PFSK-1 (cell line): ENCODE measurements around the gene AQP10.

Experiments used
- FOXP2 ChIP-seq: optimal IDR thresholded peaks from 2 replicates; pipeline ENCODE3; 2011; ENCODE audit warnings: borderline replicate concordance, control low read depth, inconsistent platforms; ENCODE audit not compliant: insufficient read depth; ENCODE audit errors: extremely low read length, extremely low read depth
- POLR2AphosphoS5 ChIP-seq: IDR thresholded peaks from 2 replicates; pipeline ENCODE4 v1.6.1; 2012; ENCODE audit warnings: low read depth, mild to moderate bottlenecking, control low read depth, low read length, moderate library complexity
- SIN3A ChIP-seq: IDR thresholded peaks from 2 replicates; pipeline ENCODE4 v1.6.1; 2012; ENCODE audit warnings: mild to moderate bottlenecking, low read length, moderate library complexity, borderline replicate concordance; ENCODE audit not compliant: insufficient read depth
- TAF1 ChIP-seq: IDR thresholded peaks from 2 replicates; pipeline ENCODE4 v1.6.1; 2012; ENCODE audit warnings: low read length, control low read depth, borderline replicate concordance; ENCODE audit not compliant: insufficient read depth
- TF ChIP-seq, protein P1 (sequence below), 2 experiments: IDR thresholded peaks; 2 replicates each; pipeline versions ENCODE4 v1.6.1 to v1.8.0; 2011 to 2012; ENCODE audit warnings: low read depth in 2 of 2, low read length in 2 of 2, control low read depth in 1 of 2, inconsistent platforms in 1 of 2, mild to moderate bottlenecking in 1 of 2, moderate library complexity in 1 of 2; ENCODE audit not compliant: insufficient read depth in 1 of 2

Gene AQP10

DNA sequence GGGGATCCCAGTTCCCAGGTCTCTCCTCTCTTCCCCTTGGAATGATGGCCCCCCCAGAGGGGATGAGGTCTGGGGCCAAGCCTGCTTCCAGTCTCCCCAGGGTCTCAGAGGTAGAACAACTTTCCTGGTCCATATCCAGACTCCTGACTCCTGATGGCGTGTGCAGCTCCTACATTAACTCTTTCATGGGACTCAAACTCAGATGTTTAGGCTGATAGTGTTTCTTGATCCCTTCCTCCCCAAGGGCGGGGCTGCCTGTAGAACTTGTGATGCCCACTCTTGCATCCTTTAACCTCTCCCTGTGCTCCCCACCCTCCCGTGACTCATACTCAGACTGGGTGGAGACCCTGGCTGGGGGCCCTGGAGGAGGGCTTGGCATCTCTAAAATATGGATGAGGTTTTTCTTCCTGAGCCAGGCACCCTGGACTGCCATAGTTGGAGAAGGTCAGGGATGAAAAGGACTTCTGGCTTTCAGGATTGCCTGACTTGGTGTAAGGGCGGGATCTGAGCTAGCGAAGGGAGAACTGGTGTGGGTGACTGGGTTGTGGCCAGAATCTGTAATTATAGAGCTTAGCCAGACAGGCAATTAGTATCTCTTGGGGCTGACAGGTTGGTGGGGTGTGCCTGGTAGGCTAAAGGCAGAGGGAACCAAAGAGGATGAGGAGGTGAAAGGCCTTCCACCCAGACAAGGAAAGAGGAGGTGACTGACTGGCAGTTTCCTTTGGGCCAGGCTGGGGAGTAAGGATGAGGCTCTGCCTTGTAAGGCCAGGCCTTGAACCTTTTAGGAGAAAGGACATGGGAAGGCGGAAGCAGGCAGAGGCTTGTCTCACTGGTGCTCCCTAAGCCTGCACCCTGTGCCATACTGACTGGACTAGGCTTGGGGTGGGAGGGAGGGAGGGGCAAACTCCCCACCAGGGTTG is 5.9 kb downstream of the AQP10 start:
- TF ChIP-seq FOXP2 (no peak), POLR2AphosphoS5 (no peak), TAF1 (no peak), SIN3A (no peak)
- TF ChIP-seq, protein P1, sequence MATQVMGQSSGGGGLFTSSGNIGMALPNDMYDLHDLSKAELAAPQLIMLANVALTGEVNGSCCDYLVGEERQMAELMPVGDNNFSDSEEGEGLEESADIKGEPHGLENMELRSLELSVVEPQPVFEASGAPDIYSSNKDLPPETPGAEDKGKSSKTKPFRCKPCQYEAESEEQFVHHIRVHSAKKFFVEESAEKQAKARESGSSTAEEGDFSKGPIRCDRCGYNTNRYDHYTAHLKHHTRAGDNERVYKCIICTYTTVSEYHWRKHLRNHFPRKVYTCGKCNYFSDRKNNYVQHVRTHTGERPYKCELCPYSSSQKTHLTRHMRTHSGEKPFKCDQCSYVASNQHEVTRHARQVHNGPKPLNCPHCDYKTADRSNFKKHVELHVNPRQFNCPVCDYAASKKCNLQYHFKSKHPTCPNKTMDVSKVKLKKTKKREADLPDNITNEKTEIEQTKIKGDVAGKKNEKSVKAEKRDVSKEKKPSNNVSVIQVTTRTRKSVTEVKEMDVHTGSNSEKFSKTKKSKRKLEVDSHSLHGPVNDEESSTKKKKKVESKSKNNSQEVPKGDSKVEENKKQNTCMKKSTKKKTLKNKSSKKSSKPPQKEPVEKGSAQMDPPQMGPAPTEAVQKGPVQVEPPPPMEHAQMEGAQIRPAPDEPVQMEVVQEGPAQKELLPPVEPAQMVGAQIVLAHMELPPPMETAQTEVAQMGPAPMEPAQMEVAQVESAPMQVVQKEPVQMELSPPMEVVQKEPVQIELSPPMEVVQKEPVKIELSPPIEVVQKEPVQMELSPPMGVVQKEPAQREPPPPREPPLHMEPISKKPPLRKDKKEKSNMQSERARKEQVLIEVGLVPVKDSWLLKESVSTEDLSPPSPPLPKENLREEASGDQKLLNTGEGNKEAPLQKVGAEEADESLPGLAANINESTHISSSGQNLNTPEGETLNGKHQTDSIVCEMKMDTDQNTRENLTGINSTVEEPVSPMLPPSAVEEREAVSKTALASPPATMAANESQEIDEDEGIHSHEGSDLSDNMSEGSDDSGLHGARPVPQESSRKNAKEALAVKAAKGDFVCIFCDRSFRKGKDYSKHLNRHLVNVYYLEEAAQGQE (IDR thresholded peaks at IDR 0.05; ENCODE audit: insufficient read depth in 1 of 2, low read depth in 2 of 2, low read length in 2 of 2): no peak

DNA sequence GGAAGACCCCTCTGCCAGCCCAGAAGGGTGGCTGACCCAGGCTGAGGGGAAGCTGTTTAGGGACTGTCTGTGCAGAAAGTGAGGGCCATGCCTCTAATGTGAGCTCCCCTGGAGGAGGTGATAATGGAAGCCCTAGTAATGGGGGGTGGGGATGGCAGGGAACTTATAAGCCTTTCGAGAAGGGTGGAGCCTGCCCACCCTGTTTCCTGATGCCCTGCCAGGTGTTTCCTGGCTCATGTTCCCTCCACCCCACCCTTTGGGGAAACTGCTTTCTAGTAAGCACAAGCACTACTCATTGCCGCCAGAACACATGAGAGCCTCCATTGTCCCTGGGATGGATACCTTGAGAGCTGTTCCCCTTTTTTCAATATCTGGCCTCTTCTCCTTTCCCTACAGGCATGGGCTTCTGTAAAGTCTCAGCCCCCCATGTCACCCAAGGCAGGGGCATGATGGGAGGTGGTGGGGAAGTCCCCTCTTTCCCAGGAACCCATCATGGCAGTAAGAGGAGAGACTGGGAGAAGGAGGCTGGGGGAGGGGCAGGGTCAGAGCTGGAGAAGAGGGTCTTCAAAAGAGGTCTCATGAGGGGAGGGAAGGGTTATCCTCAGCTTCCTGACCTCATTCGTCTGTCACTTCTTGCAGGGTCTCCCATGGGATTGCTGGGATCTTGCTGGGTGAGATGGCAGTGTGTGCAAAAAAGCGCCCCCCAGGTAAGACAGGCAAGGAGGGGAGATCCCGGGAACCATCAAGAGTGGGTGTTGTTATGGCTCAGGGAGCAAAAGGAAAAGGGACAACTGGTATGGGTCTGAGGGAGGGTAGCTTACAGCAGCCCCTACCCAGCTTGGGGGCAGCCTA is 6.8 kb downstream of the AQP10 start:
- TF ChIP-seq TAF1: no peak
- no peak for TF ChIP-seq SIN3A
- TF ChIP-seq POLR2AphosphoS5: no peak
- TF ChIP-seq, protein P1 (IDR thresholded peaks at IDR 0.05; ENCODE audit: insufficient read depth in 1 of 2, low read depth in 2 of 2, low read length in 2 of 2): no peak
- TF ChIP-seq FOXP2: no peak

DNA sequence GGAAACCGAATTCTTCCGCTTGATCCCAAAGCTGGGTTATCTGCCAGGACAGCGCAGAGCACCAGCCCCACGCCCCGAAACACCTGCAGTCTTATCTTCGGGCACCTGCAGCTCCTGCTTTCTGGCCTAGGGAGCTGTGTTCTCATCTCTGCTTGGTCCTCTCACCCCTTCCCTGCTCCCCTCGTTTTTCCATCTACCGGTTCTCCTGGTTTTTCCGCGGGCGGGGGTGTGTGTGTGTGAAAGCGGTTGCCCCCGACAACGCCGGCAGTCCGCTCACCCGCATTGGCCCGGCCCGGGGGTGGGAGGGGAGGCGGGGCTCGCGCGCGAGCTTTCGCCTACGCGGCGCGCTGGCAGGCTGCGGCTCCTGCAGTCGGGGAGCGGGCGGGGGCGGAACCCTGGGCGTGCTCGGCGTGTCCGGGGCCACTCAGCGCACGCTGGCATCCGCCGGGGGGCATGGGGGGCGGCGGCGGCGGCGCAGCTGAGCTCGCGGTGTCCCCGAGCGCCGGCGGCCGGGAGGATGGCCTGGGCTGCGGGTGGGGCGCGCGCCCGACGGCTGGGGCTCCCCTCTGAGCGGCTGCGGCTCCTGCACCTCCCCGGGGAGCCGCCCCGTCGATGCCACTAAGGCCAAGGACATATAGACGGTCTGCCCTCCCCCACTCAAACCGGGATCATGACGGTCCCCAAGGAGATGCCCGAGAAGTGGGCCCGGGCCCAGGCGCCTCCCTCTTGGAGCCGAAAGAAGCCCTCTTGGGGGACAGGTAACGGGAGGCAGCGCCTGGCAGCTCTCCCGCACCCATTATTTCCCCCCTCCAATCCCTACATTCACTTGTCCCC is 7.6 kb downstream of the AQP10 start:
- no peak for TF ChIP-seq TAF1
- TF ChIP-seq SIN3A: no peak
- TF ChIP-seq, protein P1 (IDR thresholded peaks at IDR 0.05; ENCODE audit: insufficient read depth in 1 of 2, low read depth in 2 of 2, low read length in 2 of 2): no peak
- no peak for TF ChIP-seq POLR2AphosphoS5
- TF ChIP-seq FOXP2: no peak

DNA sequence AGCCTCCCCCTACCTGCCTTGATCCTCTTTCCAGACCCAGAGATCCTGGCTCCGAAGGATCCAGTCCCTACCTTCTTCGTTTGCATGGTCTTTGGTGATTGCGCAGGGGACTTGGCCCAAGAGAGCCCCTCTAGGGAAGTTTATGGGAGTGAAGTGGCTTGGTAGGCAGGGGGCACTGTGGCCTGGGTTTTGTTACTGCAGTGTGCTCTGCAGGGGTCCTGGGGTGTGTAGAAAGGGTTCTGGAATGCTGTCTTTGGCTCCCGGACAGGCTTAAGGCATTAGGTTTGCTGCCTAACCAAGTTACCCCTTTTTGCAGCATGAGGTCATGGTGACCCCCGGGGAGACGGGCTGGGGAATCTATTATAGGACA is 8.2 kb downstream of the AQP10 start:
- no peak for TF ChIP-seq FOXP2
- no peak for TF ChIP-seq SIN3A
- TF ChIP-seq TAF1: no peak
- no peak for TF ChIP-seq POLR2AphosphoS5
- TF ChIP-seq, protein P1 (IDR thresholded peaks at IDR 0.05; ENCODE audit: insufficient read depth in 1 of 2, low read depth in 2 of 2, low read length in 2 of 2): no peak
